HEK293T (cell line): ENCODE data around the gene SMG6.

Source experiments
- ELF4 ChIP-seq: fragments of 450-650 bp; IDR thresholded peaks from 2 replicates; pipeline ENCODE4 v1.6.1; 2017; ENCODE audit warnings: antibody characterized with exemption
- L3MBTL2 ChIP-seq: fragments of 450-650 bp; conservative IDR thresholded peaks from 2 replicates; pipeline ENCODE4 v1.6.1; 2016; ENCODE audit warnings: mild to moderate bottlenecking
- SP1 ChIP-seq: fragments of 450-650 bp; IDR thresholded peaks from 2 replicates; pipeline ENCODE4 v1.6.1; 2017
- SUZ12 ChIP-seq: fragments of 450-650 bp; IDR thresholded peaks from 2 replicates; pipeline ENCODE4 v1.6.1; 2016; ENCODE audit warnings: mild to moderate bottlenecking
- TARDBP ChIP-seq: fragments of 450-650 bp; IDR thresholded peaks from 2 replicates; pipeline ENCODE4 v1.6.1; 2016

DNA sequence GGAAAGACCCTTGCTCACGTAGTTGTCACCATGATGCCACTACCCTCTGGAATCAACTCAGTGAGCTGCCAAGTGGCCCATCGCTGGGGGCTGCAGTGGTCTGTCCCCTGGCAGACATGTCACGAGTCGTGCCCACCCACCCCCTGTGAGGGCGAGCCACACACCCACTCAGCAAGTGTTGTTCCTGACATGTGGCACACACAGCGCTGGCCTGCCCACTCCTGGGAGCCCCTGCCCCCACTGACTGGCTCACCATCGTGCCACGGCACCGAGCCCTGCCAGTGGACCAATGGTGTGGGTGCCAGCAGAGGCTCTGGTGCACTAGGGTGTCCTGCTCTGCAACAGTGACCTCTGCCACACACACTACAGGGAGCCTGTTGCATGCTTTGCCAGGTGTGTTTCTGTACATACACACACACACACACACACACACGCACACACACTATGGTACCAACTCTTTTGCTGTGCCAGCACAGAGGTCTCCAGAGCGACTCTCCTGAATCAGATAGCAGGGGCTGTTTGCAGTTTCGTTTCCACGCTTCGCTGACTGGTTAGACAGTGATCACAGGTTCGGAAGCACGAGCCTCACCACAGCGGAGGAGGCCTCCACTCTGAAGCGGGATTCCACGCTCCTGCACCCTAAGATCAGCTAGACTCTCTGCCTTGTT lies 286.2 kb downstream of the SMG6 start:
- no peak for TF ChIP-seq ELF4
- no peak for TF ChIP-seq L3MBTL2
- TF ChIP-seq TARDBP, result no peak
- TF ChIP-seq SP1, result no peak
- TF ChIP-seq SUZ12, result no peak
